ENCODE measurements around the gene TPCN1. TPM values are rescaled to one million over a fixed set of nuclear protein-coding genes. Genes with fewer than 3 reads are reported as not detected.

The TPCN1 gene
- total RNA-seq, 3 donors from 2014 or later = 17.5 to 23.7 (median 20.8) TPM

GRCh38 chr12:113248051-113248825, 27.0 kb downstream of the TPCN1 start:
- peaks cover 23% of the 10 kb centered on the region for H3K36me3 Mint-ChIP-seq (ENCODE audit: insufficient read depth)
- no peak overlapping the region for H3K4me3 Mint-ChIP-seq
- H3K4me1 Mint-ChIP-seq (ENCODE audit: low read depth) = peaks cover 7% of the 10 kb centered on the region
- no peak for DNase-seq
- ATAC-seq = no peak
- peaks cover 10% of the 10 kb centered on the region for H3K9me3 Mint-ChIP-seq
- H3K27me3 Mint-ChIP-seq (ENCODE audit: low read depth) = no peaks in the 10 kb centered on the region

- Mint-ChIP-seq H3K36me3 (ENCODE audit: insufficient read depth) (peaks cover 30% of the 10 kb centered on the region), H3K9me3 (peaks cover 17% of the 10 kb centered on the region), H3K4me1 (ENCODE audit: low read depth) (peaks cover 7% of the 10 kb centered on the region), H3K4me3 (no peak overlapping the region), H3K27me3 (ENCODE audit: low read depth) (no peaks in the 10 kb centered on the region)
- no peak for DNase-seq
- no peak for ATAC-seq
Observed at GRCh38 chr12:113248842-113249435, 27.7 kb downstream of the TPCN1 start.

GRCh38 chr12:113249546-113249945, 28.3 kb downstream of the TPCN1 start:
- ATAC-seq (no peak), DNase-seq (no peak)
- H3K4me1 Mint-ChIP-seq (ENCODE audit: low read depth) = peaks cover 5% of the 10 kb centered on the region
- no peaks in the 10 kb centered on the region for H3K27me3 Mint-ChIP-seq (ENCODE audit: low read depth)
- peaks cover 21% of the 10 kb centered on the region for H3K9me3 Mint-ChIP-seq
- no peak overlapping the region for H3K4me3 Mint-ChIP-seq
- peaks cover 31% of the 10 kb centered on the region for H3K36me3 Mint-ChIP-seq (ENCODE audit: insufficient read depth)

- Mint-ChIP-seq H3K4me3 (no peak overlapping the region), H3K36me3 (ENCODE audit: insufficient read depth) (peaks cover 33% of the 10 kb centered on the region), H3K9me3 (peaks cover 21% of the 10 kb centered on the region), H3K27me3 (ENCODE audit: low read depth) (no peaks in the 10 kb centered on the region), H3K4me1 (ENCODE audit: low read depth) (no peaks in the 10 kb centered on the region)
- DNase-seq = no peak
- no peak for ATAC-seq
Observed at GRCh38 chr12:113250045-113250444, 28.8 kb downstream of the TPCN1 start.

GRCh38 chr12:113251404-113252070, 30.3 kb downstream of the TPCN1 start:
- Mint-ChIP-seq H3K9me3 (peaks cover 21% of the 10 kb centered on the region), H3K27me3 (ENCODE audit: low read depth) (no peaks in the 10 kb centered on the region), H3K4me3 (no peak overlapping the region), H3K36me3 (ENCODE audit: insufficient read depth) (peaks cover 31% of the 10 kb centered on the region), H3K4me1 (ENCODE audit: low read depth) (no peaks in the 10 kb centered on the region)
- ATAC-seq (no peak), DNase-seq (no peak)

GRCh38 chr12:113252494-113252893, 31.2 kb downstream of the TPCN1 start:
- Mint-ChIP-seq H3K4me1 (ENCODE audit: low read depth) (no peaks in the 10 kb centered on the region), H3K4me3 (no peak overlapping the region), H3K27me3 (ENCODE audit: low read depth) (no peaks in the 10 kb centered on the region), H3K9me3 (peaks cover 21% of the 10 kb centered on the region), H3K36me3 (ENCODE audit: insufficient read depth) (peaks cover 31% of the 10 kb centered on the region)
- DNase-seq (no peak), ATAC-seq (no peak)

- ATAC-seq = no peak
- H3K4me1 Mint-ChIP-seq (ENCODE audit: low read depth) = no peaks in the 10 kb centered on the region
- peaks cover 28% of the 10 kb centered on the region for H3K36me3 Mint-ChIP-seq (ENCODE audit: insufficient read depth)
- no peaks in the 10 kb centered on the region for H3K27me3 Mint-ChIP-seq (ENCODE audit: low read depth)
- DNase-seq = no peak
- peaks cover 21% of the 10 kb centered on the region for H3K9me3 Mint-ChIP-seq
- H3K4me3 Mint-ChIP-seq = no peak overlapping the region
Observed at GRCh38 chr12:113253532-113254285, 32.4 kb downstream of the TPCN1 start.

- peaks cover 2% of the 10 kb centered on the region for H3K4me1 Mint-ChIP-seq (ENCODE audit: low read depth)
- H3K36me3 Mint-ChIP-seq (ENCODE audit: insufficient read depth) = peaks cover 30% of the 10 kb centered on the region
- peaks cover 21% of the 10 kb centered on the region for H3K9me3 Mint-ChIP-seq
- DNase-seq (no peak), ATAC-seq (no peak)
- H3K27me3 Mint-ChIP-seq (ENCODE audit: low read depth) = no peaks in the 10 kb centered on the region
- H3K4me3 Mint-ChIP-seq = no peak overlapping the region
Observed at GRCh38 chr12:113254298-113254697, 33.0 kb downstream of the TPCN1 start.

GRCh38 chr12:113257564-113257963, 36.3 kb downstream of the TPCN1 start:
- peaks cover 22% of the 10 kb centered on the region for H3K36me3 Mint-ChIP-seq (ENCODE audit: insufficient read depth)
- H3K9me3 Mint-ChIP-seq = peaks cover 14% of the 10 kb centered on the region
- ATAC-seq = no peak
- DNase-seq = no peak
- no peaks in the 10 kb centered on the region for H3K27me3 Mint-ChIP-seq (ENCODE audit: low read depth)
- peaks cover 25% of the 10 kb centered on the region for H3K4me1 Mint-ChIP-seq (ENCODE audit: low read depth)
- no peak overlapping the region for H3K4me3 Mint-ChIP-seq

- H3K4me1 Mint-ChIP-seq (ENCODE audit: low read depth) = peaks cover 37% of the 10 kb centered on the region
- DNase-seq (no peak), ATAC-seq (no peak)
- no peaks in the 10 kb centered on the region for H3K27me3 Mint-ChIP-seq (ENCODE audit: low read depth)
- no peaks in the 10 kb centered on the region for H3K9me3 Mint-ChIP-seq
- H3K36me3 Mint-ChIP-seq (ENCODE audit: insufficient read depth) = peaks cover 3% of the 10 kb centered on the region
- no peak overlapping the region for H3K4me3 Mint-ChIP-seq
Observed at GRCh38 chr12:113260127-113260526, 38.9 kb downstream of the TPCN1 start.

GRCh38 chr12:113260636-113261300, 39.5 kb downstream of the TPCN1 start:
- no peaks in the 10 kb centered on the region for H3K9me3 Mint-ChIP-seq
- no peaks in the 10 kb centered on the region for H3K27me3 Mint-ChIP-seq (ENCODE audit: low read depth)
- no peak overlapping the region for H3K4me3 Mint-ChIP-seq
- H3K4me1 Mint-ChIP-seq (ENCODE audit: low read depth) = peaks cover 37% of the 10 kb centered on the region
- H3K36me3 Mint-ChIP-seq (ENCODE audit: insufficient read depth) = peaks cover 3% of the 10 kb centered on the region
- ATAC-seq = no peak
- DNase-seq = no peak

- H3K36me3 Mint-ChIP-seq (ENCODE audit: insufficient read depth) = peaks cover 9% of the 10 kb centered on the region
- DNase-seq = no peak
- H3K9me3 Mint-ChIP-seq = no peaks in the 10 kb centered on the region
- H3K27me3 Mint-ChIP-seq (ENCODE audit: low read depth) = no peaks in the 10 kb centered on the region
- ATAC-seq = peak; percentile 77 to 88
- peak overlapping the region; percentile 24 for H3K4me3 Mint-ChIP-seq
- peaks cover 37% of the 10 kb centered on the region for H3K4me1 Mint-ChIP-seq (ENCODE audit: low read depth)
Observed at GRCh38 chr12:113261847-113262470, 40.7 kb downstream of the TPCN1 start.

GRCh38 chr12:113262710-113263109, 41.4 kb downstream of the TPCN1 start:
- no peaks in the 10 kb centered on the region for H3K9me3 Mint-ChIP-seq
- H3K4me3 Mint-ChIP-seq = no peak overlapping the region
- no peak for DNase-seq
- no peak for ATAC-seq
- H3K36me3 Mint-ChIP-seq (ENCODE audit: insufficient read depth) = peaks cover 11% of the 10 kb centered on the region
- H3K4me1 Mint-ChIP-seq (ENCODE audit: low read depth) = peaks cover 37% of the 10 kb centered on the region
- H3K27me3 Mint-ChIP-seq (ENCODE audit: low read depth) = no peaks in the 10 kb centered on the region
